ENCODE results near the gene FEM1B.

DNA sequence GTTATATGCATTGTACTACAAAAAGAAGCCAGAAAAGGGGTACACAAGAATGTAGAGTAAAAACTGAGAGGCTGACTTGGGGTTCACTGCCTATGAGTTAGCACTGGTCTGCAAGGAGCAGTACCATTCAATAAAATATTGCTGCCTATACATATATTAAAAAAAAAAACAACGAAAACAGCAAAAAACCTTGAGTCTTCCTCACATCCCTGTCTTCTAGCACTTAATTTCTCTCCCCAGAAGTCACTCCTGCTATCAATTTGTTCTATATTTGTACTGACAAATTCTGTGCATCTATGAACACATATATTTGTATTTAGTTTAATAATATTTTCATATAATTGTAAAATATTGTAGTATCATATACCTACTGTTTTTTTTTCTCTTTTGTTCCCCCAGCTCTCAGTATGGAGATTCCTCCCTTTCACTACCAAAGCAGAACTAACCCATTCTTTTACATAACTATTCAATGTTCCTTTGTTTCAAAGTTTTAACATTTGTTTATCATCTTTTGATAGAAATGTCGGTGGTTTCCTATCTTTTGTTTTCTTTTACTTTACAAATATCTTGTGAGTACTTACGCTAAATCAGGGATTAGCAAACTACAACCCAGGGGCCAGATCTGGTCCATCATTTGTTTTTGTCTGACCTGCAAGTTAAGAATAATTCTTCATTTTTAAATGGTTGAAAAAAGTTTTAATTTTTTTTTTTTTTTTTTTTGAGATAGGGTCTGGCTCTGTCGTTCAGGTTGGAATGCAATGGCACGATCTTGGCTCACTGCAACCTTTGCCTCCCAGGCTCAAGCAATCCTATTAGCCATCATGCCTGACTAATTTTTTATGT lies 14.8 kb upstream of the FEM1B start:
- TF ChIP-seq BACH2 (CRISPR knock-in tag; IDR thresholded peaks at IDR 0.05; ENCODE audit: borderline replicate concordance): no peak
- TF ChIP-seq, protein P1, sequence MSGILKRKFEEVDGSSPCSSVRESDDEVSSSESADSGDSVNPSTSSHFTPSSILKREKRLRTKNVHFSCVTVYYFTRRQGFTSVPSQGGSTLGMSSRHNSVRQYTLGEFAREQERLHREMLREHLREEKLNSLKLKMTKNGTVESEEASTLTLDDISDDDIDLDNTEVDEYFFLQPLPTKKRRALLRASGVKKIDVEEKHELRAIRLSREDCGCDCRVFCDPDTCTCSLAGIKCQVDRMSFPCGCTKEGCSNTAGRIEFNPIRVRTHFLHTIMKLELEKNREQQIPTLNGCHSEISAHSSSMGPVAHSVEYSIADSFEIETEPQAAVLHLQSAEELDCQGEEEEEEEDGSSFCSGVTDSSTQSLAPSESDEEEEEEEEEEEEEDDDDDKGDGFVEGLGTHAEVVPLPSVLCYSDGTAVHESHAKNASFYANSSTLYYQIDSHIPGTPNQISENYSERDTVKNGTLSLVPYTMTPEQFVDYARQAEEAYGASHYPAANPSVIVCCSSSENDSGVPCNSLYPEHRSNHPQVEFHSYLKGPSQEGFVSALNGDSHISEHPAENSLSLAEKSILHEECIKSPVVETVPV (CRISPR knock-in tag; IDR thresholded peaks at IDR 0.05): no peak
- TF ChIP-seq TOX (CRISPR knock-in tag; IDR thresholded peaks at IDR 0.05; ENCODE audit: borderline replicate concordance): no peak

Data from SK-N-SH treated with all-trans-retinoic acid at 6 μM for 48 hours (cell line).